CD4-positive, alpha-beta T cell (primary cell): ENCODE measurements around the gene CCT8. TPM values are rescaled to one million over a fixed set of nuclear protein-coding genes. Genes with fewer than 3 reads are reported as not detected.
"Not testable (repeated sequence)": the region's sequence is repeated elsewhere in the genome, so short reads cannot be mapped to it uniquely, and the experiment has no call there.

Source experiments
- ATAC-seq: fragments of 200-7000 bp; cut with Tn5 transposase; one replicate; pipeline ENCODE4 v1.10.0; 2022; ENCODE audit warnings: mild to moderate bottlenecking; ENCODE audit not compliant: poor library complexity
- CTCF ChIA-PET: fragments of 350-600 bp; sonication (Branson Sonifier 250); formaldehyde crosslinking; loops from one replicate; lab custom pipeline; 2021; ENCODE audit warnings: antibody characterized with exemption, inconsistent platforms; lab: Charles Lee
- POLR2A ChIA-PET: fragments of 350-600 bp; sonication (Branson Sonifier 250); formaldehyde crosslinking; loops from one replicate; lab custom pipeline; 2021; ENCODE audit warnings: antibody characterized with exemption, inconsistent platforms; lab: Charles Lee
- DNase-seq, 14 experiments: peaks; one replicate each; pipeline ENCODE4 v3.0.0-alpha.2; 2013 to 2020; ENCODE audit warnings: mixed read lengths in 2 of 14
- H3K27ac ChIP-seq, 2 donors: one replicate each; pipeline versions ENCODE4 v1.5.1 to v1.7.0; 2013; ENCODE audit warnings: low read length in 2 of 2, low read depth in 1 of 2, mild to moderate bottlenecking in 1 of 2
- H3K27me3 ChIP-seq, 2 experiments: 1 replicate in 1 of 2; 2 replicates in 1 of 2; pipeline versions ENCODE4 v1.6.1 to v1.7.0; 2013; ENCODE audit warnings: low read length in 2 of 2, control low read depth in 1 of 2, mild to moderate bottlenecking in 1 of 2, moderate library complexity in 1 of 2; ENCODE audit not compliant: insufficient read depth in 2 of 2, control insufficient read depth in 1 of 2
- H3K36me3 ChIP-seq: one replicate; pipeline ENCODE4 v1.6.1; 2013; ENCODE audit warnings: low read length, control low read depth; ENCODE audit not compliant: insufficient read depth
- H3K4me1 ChIP-seq: one replicate; pipeline ENCODE4 v1.6.1; 2013; ENCODE audit warnings: low read length, control low read depth; ENCODE audit not compliant: insufficient read depth
- H3K4me3 ChIP-seq: one replicate; pipeline ENCODE4 v1.5.1; 2013; ENCODE audit warnings: mild to moderate bottlenecking, low read length, moderate library complexity
- H3K9me3 ChIP-seq, 2 experiments: 1 replicate in 1 of 2; 2 replicates in 1 of 2; pipeline versions ENCODE4 v1.6.1 to v1.7.0; 2013; ENCODE audit warnings: low read length in 2 of 2, mild to moderate bottlenecking in 2 of 2, control low read depth in 1 of 2, moderate library complexity in 1 of 2; ENCODE audit not compliant: control insufficient read depth in 1 of 2, insufficient read depth in 1 of 2
- H3K27ac Mint-ChIP-seq: one replicate; pipeline ENCODE4 v1.8.0; 2020; ENCODE audit warnings: mixed read lengths
- H3K27me3 Mint-ChIP-seq: one replicate; pipeline ENCODE4 v1.8.0; 2021; ENCODE audit warnings: mixed read lengths
- H3K36me3 Mint-ChIP-seq: one replicate; pipeline ENCODE4 v1.8.0; 2021; ENCODE audit warnings: low read depth, mixed read lengths
- H3K4me1 Mint-ChIP-seq: one replicate; pipeline ENCODE4 v1.8.0; 2021; ENCODE audit warnings: low read depth, mixed read lengths
- H3K4me3 Mint-ChIP-seq: one replicate; pipeline ENCODE4 v1.8.0; 2020; ENCODE audit warnings: mild to moderate bottlenecking, mixed read lengths
- H3K9me3 Mint-ChIP-seq: one replicate; pipeline ENCODE4 v1.8.0; 2020; ENCODE audit warnings: mixed read lengths
- CTCF ChIP-seq: fragments of 200-600 bp; IDR thresholded peaks from one replicate; pipeline ENCODE4 v1.8.0; 2022; ENCODE audit warnings: antibody characterized with exemption, mild to moderate bottlenecking
- intact Hi-C, 2 experiments: fragments of 100-400 bp; cut with DNase I in 1 of 2; cut with micrococcal nuclease in 1 of 2; formaldehyde crosslinking; loops; one replicate each; pipeline versions ENCODE4 v1.15.1 to v1.9.0; 2023 to 2025; cut with DNase I, micrococcal nuclease
- total RNA-seq, 174 experiments: library from RNA in 2 of 174; stranded (reverse) in 2 of 174; gene quantifications; one replicate each; pipeline ENCODE4 v1.2.3 and lab custom pipeline; 2021 to 2026

CCT8 gene
- total RNA-seq, 2 experiments from 2014 or later = 121 to 126 TPM

GRCh38 chr21:29078869-29079767 is 5.7 kb upstream of the CCT8 start:
- Mint-ChIP-seq H3K4me1 (peaks cover 65% of the 10 kb centered on the region), H3K27me3 (no peaks in the 10 kb centered on the region), H3K36me3 (peaks cover 6% of the 10 kb centered on the region), H3K4me3 (peak overlapping the region; percentile 64), H3K27ac (peak overlapping the region; percentile 95), H3K9me3 (no peaks in the 10 kb centered on the region)
- TF ChIP-seq CTCF = no peak
- no peaks in the 10 kb centered on the region for H3K36me3 ChIP-seq
- CTCF ChIA-PET = interaction anchor here (1.0 kb wide), 1 partner anchor 220 kb away, joined by 5 read pairs; the partner anchor contains the start of gene BACH1
- peaks cover 41% of the 10 kb centered on the region for H3K4me1 ChIP-seq
- peak overlapping the region; percentile 58 for H3K27ac ChIP-seq
- POLR2A ChIA-PET = interaction anchor here (0.5 to 1.6 kb wide), 6 partner anchors 11 to 371 kb away, joined by 3 to 7 read pairs (median 4); partner anchors contain the start of genes LTN1 and USP16
- intact Hi-C loops = loop anchor here in 1 of 2 experiments (2.0 kb wide), 1 partner anchor 220 kb away; the partner anchor contains the start of gene BACH1
- H3K4me3 ChIP-seq = no peak overlapping the region
- DNase-seq (peak in 5 of 14 experiments; percentile 5 to 75 (median 63)), ATAC-seq (peak; percentile 18)
- no peaks in the 10 kb centered on the region for H3K9me3 ChIP-seq
- H3K27me3 ChIP-seq = no peaks in the 10 kb centered on the region

GRCh38 chr21:29077651-29078090 is 4.2 kb upstream of the CCT8 start:
- intact Hi-C loops = loop anchor here in 1 of 2 experiments (2.0 kb wide), 1 partner anchor 221 kb away; the partner anchor contains the start of gene BACH1
- no peaks in the 10 kb centered on the region for H3K27me3 Mint-ChIP-seq
- ATAC-seq (no peak), DNase-seq (peak in 5 of 14 experiments; percentile 11 to 57 (median 45))
- ChIA-PET POLR2A (interaction anchor here (0.6 to 6.4 kb wide), 6 partner anchors 53 to 283 kb away, joined by 3 to 55 read pairs (median 18); partner anchors contain the start of genes BACH1, LTN1 and USP16), CTCF (interaction anchor here (1.0 to 1.1 kb wide), 2 partner anchors 85 to 271 kb away, joined by 3 read pairs; partner anchors contain the start of gene LTN1)
- H3K27ac Mint-ChIP-seq = peak overlapping the region; percentile 95
- H3K36me3 ChIP-seq = no peaks in the 10 kb centered on the region
- TF ChIP-seq CTCF = no peak
- peaks cover 19% of the 10 kb centered on the region for H3K36me3 Mint-ChIP-seq
- no peaks in the 10 kb centered on the region for H3K9me3 ChIP-seq
- peak overlapping the region; percentile 55 for H3K4me3 ChIP-seq
- H3K27me3 ChIP-seq = no peaks in the 10 kb centered on the region
- peaks cover 44% of the 10 kb centered on the region for H3K4me1 ChIP-seq
- H3K4me3 Mint-ChIP-seq = peak overlapping the region; percentile 93
- H3K27ac ChIP-seq = peak overlapping the region; percentile 52 to 58
- no peaks in the 10 kb centered on the region for H3K9me3 Mint-ChIP-seq
- peaks cover 73% of the 10 kb centered on the region for H3K4me1 Mint-ChIP-seq

GRCh38 chr21:29076731-29077640 is 3.5 kb upstream of the CCT8 start:
- peaks cover 45% of the 10 kb centered on the region for H3K4me1 ChIP-seq
- H3K9me3 Mint-ChIP-seq, ATAC-seq, H3K27me3 Mint-ChIP-seq, H3K9me3 ChIP-seq, H3K27me3 ChIP-seq, H3K36me3 ChIP-seq, intact Hi-C loops: not testable (repeated sequence)
- H3K4me3 Mint-ChIP-seq = peak overlapping the region; percentile 93
- ChIA-PET CTCF (interaction anchor here (1.0 to 1.3 kb wide), 3 partner anchors 84 to 271 kb away, joined by 3 to 7 read pairs (median 3); partner anchors contain the start of gene LTN1), POLR2A (interaction anchor here (0.6 to 6.4 kb wide), 9 partner anchors 15 to 372 kb away, joined by 3 to 55 read pairs (median 9); partner anchors contain the start of genes BACH1, LTN1 and USP16)
- peaks cover 80% of the 10 kb centered on the region for H3K4me1 Mint-ChIP-seq
- DNase-seq = peak; percentile 48 to 93 (median 62)
- H3K27ac Mint-ChIP-seq = peak overlapping the region; percentile 95
- H3K36me3 Mint-ChIP-seq = peaks cover 25% of the 10 kb centered on the region
- H3K4me3 ChIP-seq = peak overlapping the region; percentile 55
- peak overlapping the region; percentile 51 to 52 for H3K27ac ChIP-seq
